Measurements from ENCODE around the gene KCNG2. TPM values are rescaled to one million over a fixed set of nuclear protein-coding genes. Genes with fewer than 3 reads are reported as not detected.
A peak's percentile ranks its signal among the peaks of the same experiment; 100 is the strongest.

Gene KCNG2
- total RNA-seq, 2 experiments from 2014 or later = not detected

DNA sequence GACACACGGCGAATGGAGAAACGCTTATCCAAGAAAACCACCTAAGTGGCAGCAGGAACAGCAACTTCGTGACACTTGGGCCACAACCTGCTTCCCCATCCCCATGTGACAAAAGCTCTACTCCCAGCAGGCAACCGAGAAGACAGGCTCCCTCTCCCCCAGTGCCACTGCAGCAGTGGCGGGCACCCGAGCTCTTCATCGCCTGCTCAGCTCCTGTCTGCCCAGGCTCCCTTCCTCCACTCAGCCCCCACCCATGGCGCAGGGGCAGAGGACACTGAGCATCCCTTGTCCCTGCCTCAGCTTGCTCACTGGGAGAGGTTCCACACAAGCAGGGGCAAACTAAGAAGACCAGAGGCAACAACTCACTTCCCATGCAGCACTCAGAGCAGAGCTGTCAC lies 130.8 kb downstream of the KCNG2 start:
- DNase-seq = peak in 2 of 14 experiments; percentile 1 to 26
- peaks cover 92% of the 10 kb centered on the region for H3K36me3 Mint-ChIP-seq (ENCODE audit: low read depth)
- TF ChIP-seq CTCF (IDR thresholded peaks at IDR 0.05) = no peak
- Histone ChIP-seq H3K4me3 (ENCODE audit: low read length) (no peak overlapping the region), H3K27me3 (ENCODE audit: control insufficient read depth in 1 of 2, insufficient read depth in 2 of 2, low read length in 2 of 2) (no peaks in the 10 kb centered on the region), H3K36me3 (ENCODE audit: insufficient read depth, low read length) (peaks cover 33% of the 10 kb centered on the region), H3K9me3 (ENCODE audit: control insufficient read depth in 1 of 2, insufficient read depth in 1 of 2, low read length in 2 of 2) (peaks cover 27 to 32% of the 10 kb centered on the region in 2 experiments), H3K27ac (ENCODE audit: low read depth in 1 of 2, low read length in 2 of 2) (no peak overlapping the region), H3K4me1 (ENCODE audit: insufficient read depth, low read length) (peaks cover 3% of the 10 kb centered on the region)
- ChIA-PET CTCF (no interaction called here), POLR2A (no interaction called here)
- H3K4me3 Mint-ChIP-seq = no peak overlapping the region
- H3K9me3 Mint-ChIP-seq = peaks cover 25% of the 10 kb centered on the region
- intact Hi-C loops (cut with DNase I, micrococcal nuclease) = no loop called here
- H3K27ac Mint-ChIP-seq = no peak overlapping the region
- H3K27me3 Mint-ChIP-seq = no peaks in the 10 kb centered on the region
- ATAC-seq (ENCODE audit: poor library complexity) = no peak
- H3K4me1 Mint-ChIP-seq (ENCODE audit: low read depth) = peaks cover 5% of the 10 kb centered on the region

DNA sequence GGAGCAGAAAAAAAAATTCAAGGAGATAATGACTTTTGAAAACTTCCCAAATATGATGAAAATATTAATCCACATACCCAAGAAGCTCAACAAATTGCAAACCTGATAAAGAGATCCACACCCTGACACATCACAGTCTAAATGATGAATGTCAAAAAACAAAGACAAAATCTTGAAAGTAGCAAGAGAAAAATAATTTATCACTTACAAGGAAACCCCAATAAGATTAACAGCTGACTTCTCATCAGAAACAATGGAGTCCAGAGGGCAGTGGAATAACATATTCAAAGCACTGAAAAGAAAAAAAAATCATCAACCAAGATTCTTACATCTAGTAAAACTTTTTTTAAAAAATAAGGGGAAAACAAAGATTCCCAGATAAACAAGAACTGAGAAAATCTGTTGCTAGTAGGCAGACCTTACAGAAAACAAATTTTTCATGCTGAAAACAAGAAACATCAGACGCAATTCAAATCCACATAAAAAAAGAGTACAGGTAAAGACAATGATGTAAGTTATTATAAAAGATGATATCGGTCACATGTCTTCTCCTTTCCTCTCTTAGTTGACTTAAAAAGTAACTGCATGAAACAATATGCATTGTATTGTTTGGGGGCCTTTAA lies 132.4 kb downstream of the KCNG2 start:
- no peak overlapping the region for H3K4me3 ChIP-seq (ENCODE audit: low read length)
- H3K27me3 ChIP-seq (ENCODE audit: control insufficient read depth in 1 of 2, insufficient read depth in 2 of 2, low read length in 2 of 2) = no peaks in the 10 kb centered on the region
- intact Hi-C loops (cut with DNase I, micrococcal nuclease) = no loop called here
- peaks cover 34 to 40% of the 10 kb centered on the region in 2 experiments for H3K9me3 ChIP-seq (ENCODE audit: control insufficient read depth in 1 of 2, insufficient read depth in 1 of 2, low read length in 2 of 2)
- H3K4me1 Mint-ChIP-seq (ENCODE audit: low read depth) = peaks cover 5% of the 10 kb centered on the region
- H3K27ac Mint-ChIP-seq = no peak overlapping the region
- H3K9me3 Mint-ChIP-seq = peaks cover 27% of the 10 kb centered on the region
- CTCF ChIA-PET = interaction anchor here (1.3 kb wide), 1 partner anchor 21 kb away, joined by 3 read pairs; the partner anchor contains the start of gene SLC66A2
- H3K36me3 ChIP-seq (ENCODE audit: insufficient read depth, low read length) = peaks cover 38% of the 10 kb centered on the region
- ATAC-seq (ENCODE audit: poor library complexity) = no peak
- POLR2A ChIA-PET = interaction anchor here (1.2 kb wide), 1 partner anchor 58 kb away, joined by 3 read pairs; no protein-coding TSS in a partner anchor
- no peaks in the 10 kb centered on the region for H3K27me3 Mint-ChIP-seq
- no peak for TF ChIP-seq CTCF (IDR thresholded peaks at IDR 0.05)
- no peak overlapping the region for H3K4me3 Mint-ChIP-seq
- H3K27ac ChIP-seq (ENCODE audit: low read depth in 1 of 2, low read length in 2 of 2) = no peak overlapping the region
- DNase-seq = no peak
- peaks cover 97% of the 10 kb centered on the region for H3K36me3 Mint-ChIP-seq (ENCODE audit: low read depth)
- H3K4me1 ChIP-seq (ENCODE audit: insufficient read depth, low read length) = peaks cover 3% of the 10 kb centered on the region

- TF ChIP-seq CTCF (IDR thresholded peaks at IDR 0.05) = no peak
- H3K4me1 ChIP-seq (ENCODE audit: insufficient read depth, low read length) = peaks cover 3% of the 10 kb centered on the region
- DNase-seq = no peak
- H3K4me3 ChIP-seq (ENCODE audit: low read length) = no peak overlapping the region
- ATAC-seq (ENCODE audit: poor library complexity) = no peak
- H3K27ac Mint-ChIP-seq = no peak overlapping the region
- no peaks in the 10 kb centered on the region for H3K27me3 ChIP-seq (ENCODE audit: control insufficient read depth in 1 of 2, insufficient read depth in 2 of 2, low read length in 2 of 2)
- peaks cover 5% of the 10 kb centered on the region for H3K4me1 Mint-ChIP-seq (ENCODE audit: low read depth)
- H3K27ac ChIP-seq (ENCODE audit: low read depth in 1 of 2, low read length in 2 of 2) = no peak overlapping the region
- peaks cover 43% of the 10 kb centered on the region for H3K36me3 ChIP-seq (ENCODE audit: insufficient read depth, low read length)
- peaks cover 27% of the 10 kb centered on the region for H3K9me3 Mint-ChIP-seq
- ChIA-PET POLR2A (no interaction called here), CTCF (no interaction called here)
- peaks cover 40 to 45% of the 10 kb centered on the region in 2 experiments for H3K9me3 ChIP-seq (ENCODE audit: control insufficient read depth in 1 of 2, insufficient read depth in 1 of 2, low read length in 2 of 2)
- intact Hi-C loops (cut with DNase I, micrococcal nuclease) = no loop called here
- peaks cover 97% of the 10 kb centered on the region for H3K36me3 Mint-ChIP-seq (ENCODE audit: low read depth)
- no peak overlapping the region for H3K4me3 Mint-ChIP-seq
- no peaks in the 10 kb centered on the region for H3K27me3 Mint-ChIP-seq
Observed at GRCh38 chr18:79931475-79931874, 133.7 kb downstream of the KCNG2 start.

Data from CD4-positive, alpha-beta T cell (primary cell).